Gastroesophageal sphincter (tissue), 4 donors: Measurements from ENCODE around the gene CCL26. TPM values are rescaled to one million over a fixed set of nuclear protein-coding genes. Genes with fewer than 3 reads are reported as not detected.

Experiments
- ATAC-seq: fragments of 150-250 bp; one replicate; pipeline ENCODE4 v1.9.1; 2016; ENCODE audit warnings: mild to moderate bottlenecking, moderate library complexity
- H3K27ac ChIP-seq, 4 donors: fragments of 200-600 bp; sonication (generic) in 3 of 4; 1 replicate in 3 of 4; 2 replicates in 1 of 4; pipeline ENCODE4 v1.5.1; 2016 to 2019
- H3K27me3 ChIP-seq: fragments of 200-600 bp; sonication (generic); one replicate; pipeline ENCODE4 v1.5.1; 2019
- H3K36me3 ChIP-seq, 2 donors: fragments of 200-600 bp; sonication (generic); one replicate each; pipeline ENCODE4 v1.5.1; 2019; ENCODE audit warnings: control low read depth in 1 of 2
- H3K4me1 ChIP-seq, 3 donors: fragments of 200-600 bp; sonication (generic); 1 replicate in 2 of 3; 2 replicates in 1 of 3; pipeline ENCODE4 v1.5.1; 2016 to 2019; ENCODE audit warnings: control low read depth in 2 of 3
- H3K4me3 ChIP-seq, 2 donors: fragments of 200-600 bp; sonication (generic); one replicate each; pipeline ENCODE4 v1.5.1; 2019; ENCODE audit warnings: mild to moderate bottlenecking in 1 of 2, moderate library complexity in 1 of 2
- H3K9me3 ChIP-seq, 3 donors: fragments of 200-600 bp; sonication (generic); one replicate each; pipeline ENCODE4 v1.5.1; 2017 to 2019; ENCODE audit warnings: control low read depth in 2 of 3
- EP300 ChIP-seq: sonication (generic); formaldehyde crosslinking; IDR thresholded peaks from one replicate; pipeline ENCODE4 v1.6.1; 2017; ENCODE audit warnings: antibody characterized with exemption, mild to moderate bottlenecking
- POLR2A ChIP-seq, 2 donors: fragments of 450-650 bp; IDR thresholded peaks; one replicate each; pipeline ENCODE4 v1.6.1; 2017; ENCODE audit warnings: antibody characterized with exemption in 2 of 2, mild to moderate bottlenecking in 2 of 2, moderate library complexity in 1 of 2
- POLR2AphosphoS5 ChIP-seq: sonication (generic); formaldehyde crosslinking; IDR thresholded peaks from one replicate; pipeline ENCODE4 v1.6.1; 2017; ENCODE audit warnings: antibody characterized with exemption
- WGBS, 2 donors: methylation state at CpG; one replicate each; pipeline ENCODE4 v1.1.5; 2018; ENCODE audit warnings: low coverage in 1 of 2; 5-methylcytosine and 5-hydroxymethylcytosine counted together
- total RNA-seq, 4 donors: library from RNA; depleted of rRNA; stranded (reverse); fragments of >200 nt; gene quantifications; one replicate each; pipeline ENCODE4 v1.1.0, GENCODE V29; 2016
- TF ChIP-seq, protein P1 (sequence below), 4 experiments: fragments of 200-600 bp in 2 of 4; fragments of 450-650 bp in 2 of 4; sonication (generic) in 1 of 4; IDR thresholded peaks; one replicate each; pipeline ENCODE4 v1.5.1; 2017 to 2019; ENCODE audit warnings: antibody characterized with exemption in 4 of 4, mild to moderate bottlenecking in 2 of 4, moderate library complexity in 2 of 4

Gene CCL26
- total RNA-seq, 4 donors from 2014 or later: 0.58 to 0.67 TPM; not detected in 2

GRCh38 chr7:75815418-75816064 is 43.5 kb upstream of the CCL26 start:
- Histone ChIP-seq H3K9me3 (no peaks in the 10 kb centered on the region), H3K27me3 (no peaks in the 10 kb centered on the region), H3K4me3 (no peak overlapping the region), H3K36me3 (no peaks in the 10 kb centered on the region), H3K4me1 (no peaks in the 10 kb centered on the region), H3K27ac (no peak overlapping the region)
- no peak for ATAC-seq
- no peak for TF ChIP-seq POLR2A (IDR thresholded peaks at IDR 0.05)
- TF ChIP-seq, protein P1, sequence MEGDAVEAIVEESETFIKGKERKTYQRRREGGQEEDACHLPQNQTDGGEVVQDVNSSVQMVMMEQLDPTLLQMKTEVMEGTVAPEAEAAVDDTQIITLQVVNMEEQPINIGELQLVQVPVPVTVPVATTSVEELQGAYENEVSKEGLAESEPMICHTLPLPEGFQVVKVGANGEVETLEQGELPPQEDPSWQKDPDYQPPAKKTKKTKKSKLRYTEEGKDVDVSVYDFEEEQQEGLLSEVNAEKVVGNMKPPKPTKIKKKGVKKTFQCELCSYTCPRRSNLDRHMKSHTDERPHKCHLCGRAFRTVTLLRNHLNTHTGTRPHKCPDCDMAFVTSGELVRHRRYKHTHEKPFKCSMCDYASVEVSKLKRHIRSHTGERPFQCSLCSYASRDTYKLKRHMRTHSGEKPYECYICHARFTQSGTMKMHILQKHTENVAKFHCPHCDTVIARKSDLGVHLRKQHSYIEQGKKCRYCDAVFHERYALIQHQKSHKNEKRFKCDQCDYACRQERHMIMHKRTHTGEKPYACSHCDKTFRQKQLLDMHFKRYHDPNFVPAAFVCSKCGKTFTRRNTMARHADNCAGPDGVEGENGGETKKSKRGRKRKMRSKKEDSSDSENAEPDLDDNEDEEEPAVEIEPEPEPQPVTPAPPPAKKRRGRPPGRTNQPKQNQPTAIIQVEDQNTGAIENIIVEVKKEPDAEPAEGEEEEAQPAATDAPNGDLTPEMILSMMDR (IDR thresholded peaks at IDR 0.05): no peak
- no peak for TF ChIP-seq POLR2AphosphoS5
- no peak for TF ChIP-seq EP300
- WGBS, 2 donors: 64 to 71% methylated on average over 4 to 9 of the region's 10 CpGs

GRCh38 chr7:75814407-75814947 is 42.5 kb upstream of the CCL26 start:
- H3K27me3 ChIP-seq: no peaks in the 10 kb centered on the region
- no peak overlapping the region for H3K4me3 ChIP-seq
- ATAC-seq: no peak
- H3K9me3 ChIP-seq: no peaks in the 10 kb centered on the region
- H3K36me3 ChIP-seq: no peaks in the 10 kb centered on the region
- TF ChIP-seq, protein P1 (IDR thresholded peaks at IDR 0.05): no peak
- TF ChIP-seq EP300: no peak
- TF ChIP-seq POLR2AphosphoS5: no peak
- no peak for TF ChIP-seq POLR2A (IDR thresholded peaks at IDR 0.05)
- no peak overlapping the region for H3K27ac ChIP-seq
- H3K4me1 ChIP-seq: no peaks in the 10 kb centered on the region
- WGBS, 2 donors: 68 to 75% methylated on average over 2 to 7 of the region's 13 CpGs

- Histone ChIP-seq H3K27ac (no peak within 1 kb of the TSS), H3K4me3 (no peak within 1 kb of the TSS), H3K27me3 (no peaks in the 10 kb centered on the region), H3K4me1 (no peaks in the 10 kb centered on the region), H3K36me3 (no peaks in the 10 kb centered on the region), H3K9me3 (no peaks in the 10 kb centered on the region)
- 40 to 60% methylated on average over 2 to 3 of the region's 7 CpGs for WGBS, 2 donors
- TF ChIP-seq, protein P1 (IDR thresholded peaks at IDR 0.05): no peak
- TF ChIP-seq EP300: no peak
- TF ChIP-seq POLR2AphosphoS5: no peak
- no peak for TF ChIP-seq POLR2A (IDR thresholded peaks at IDR 0.05)
- no peak for ATAC-seq
These were observed 41.8 kb upstream of the CCL26 start, which contains the start of gene CCL24 for GRCh38 chr7:75813781-75814236. Gene CCL24, minus strand, starts transcription at chr7:75813806. Its CDS starts 91 bp downstream, at chr7:75813715.

- Histone ChIP-seq H3K4me1 (no peaks in the 10 kb centered on the region), H3K9me3 (no peaks in the 10 kb centered on the region), H3K27me3 (no peaks in the 10 kb centered on the region), H3K36me3 (no peaks in the 10 kb centered on the region), H3K27ac (no peak overlapping the region), H3K4me3 (no peak overlapping the region)
- TF ChIP-seq EP300: no peak
- no peak for TF ChIP-seq POLR2A (IDR thresholded peaks at IDR 0.05)
- no peak for TF ChIP-seq POLR2AphosphoS5
- TF ChIP-seq, protein P1 (IDR thresholded peaks at IDR 0.05): no peak
- 50% methylated on average over 1 of the region's 3 CpGs; no CpG with 5 or more reads in 1 of the 2 donors for WGBS, 2 donors
- no peak for ATAC-seq
These were observed 41.1 kb upstream of the CCL26 start for GRCh38 chr7:75813084-75813483.
